ENCODE measurements around the gene STMN3. TPM values are rescaled to one million over a fixed set of nuclear protein-coding genes. Genes with fewer than 3 reads are reported as not detected.

Gene STMN3
- total and polyA plus RNA-seq, 2 of the 8 experiments (the other 6 are each of a cell fraction or from before 2014, with no cell fraction given), result 51.5 to 63.1 TPM

GRCh38 chr20:63685269-63686026, 32.2 kb upstream of the STMN3 start:
- H3K79me1 ChIP-seq (ENCODE audit: low read depth, low read length), result no peaks in the 10 kb centered on the region
- no peaks in the 10 kb centered on the region for H3K27me3 ChIP-seq (replicated peaks in 1 of 4; ENCODE audit: control insufficient read depth in 3 of 4, extremely low read depth in 1 of 4, insufficient read depth in 3 of 4, low read length in 3 of 4)
- H2AK5ac ChIP-seq (ENCODE audit: low read depth, low read length), result no peak overlapping the region
- no peak overlapping the region for H3K4me3 ChIP-seq (ENCODE audit: extremely low read depth in 1 of 4, insufficient read depth in 2 of 4, low read depth in 3 of 4, low read length in 4 of 4)
- 92% methylated on average over 21 of the region's 21 CpGs; no CpG with 5 or more reads in 1 of the 2 experiments for WGBS, 2 experiments (ENCODE audit: extremely low coverage in 1 of 2, insufficient coverage in 1 of 2, insufficient read length in 1 of 2, insufficient replicate concordance in 2 of 2, low coverage in 1 of 2, low lambda C conversion rate in 2 of 2, missing lambda C conversion rate in 1 of 2)
- peak overlapping the region; percentile 66; the same call in 1 of the 2 replicates for H2BK5ac ChIP-seq (ENCODE audit: low read depth, low read length)
- FAIRE-seq (no peak), DNase-seq (ENCODE audit: low read depth in 1 of 2, low spot score in 2 of 2) (no peak)
- no peak overlapping the region for H3K9ac ChIP-seq (replicated peaks in 1 of 4; ENCODE audit: extremely low read depth in 1 of 4, low read depth in 3 of 4, low read length in 3 of 4)
- no peaks in the 10 kb centered on the region for H3K9me3 ChIP-seq (ENCODE audit: insufficient read depth in 2 of 2, low read depth in 1 of 2, low read length in 1 of 2)
- H3K4ac ChIP-seq (replicated peaks; ENCODE audit: insufficient read length, low read depth, low read length), result no peak overlapping the region
- H3K4me1 ChIP-seq (replicated peaks in 1 of 4; ENCODE audit: control insufficient read depth in 3 of 4, insufficient read depth in 4 of 4, low read length in 3 of 4), result no peaks in the 10 kb centered on the region; a peak in 1 of 7 replicates
- H3K79me2 ChIP-seq (ENCODE audit: control insufficient read depth in 1 of 2, insufficient read depth in 2 of 2, low read length in 2 of 2), result no peaks in the 10 kb centered on the region
- H3K23ac ChIP-seq (ENCODE audit: insufficient read length), result no peak overlapping the region
- H2BK120ac ChIP-seq (replicated peaks; ENCODE audit: low read depth, low read length), result no peak overlapping the region
- no peak overlapping the region for H3K18ac ChIP-seq (ENCODE audit: extremely low read depth, low read length)
- peaks cover 0 to 7% of the 10 kb centered on the region in 2 experiments for H4K20me1 ChIP-seq (replicated peaks in 1 of 2; ENCODE audit: control insufficient read depth in 1 of 2, insufficient read depth in 2 of 2, low read length in 2 of 2)
- peaks cover 0 to 3% (median 0%) of the 10 kb centered on the region in 4 experiments; a peak in 2 of 8 replicates for H3K36me3 ChIP-seq (ENCODE audit: control insufficient read depth in 2 of 4, insufficient read depth in 4 of 4, low read length in 3 of 4)
- H3K23me2 ChIP-seq (ENCODE audit: low read depth, low read length), result no peaks in the 10 kb centered on the region
- no peak overlapping the region for H2AFZ ChIP-seq (ENCODE audit: low read length)
- ChIA-PET POLR2A (ENCODE audit: partially characterized antibody) (no interaction called here), CTCF (ENCODE audit: partially characterized antibody) (no interaction called here)
- no peak for TF ChIP-seq TAF7 (optimal IDR thresholded peaks at IDR 0.05; ENCODE audit: borderline replicate concordance, low read depth, low read length)
- TF ChIP-seq SUZ12 (IDR thresholded peaks at IDR 0.05; ENCODE audit: low read length), result no peak
- TF ChIP-seq E2F6 (IDR thresholded peaks at IDR 0.05), result no peak
- TF ChIP-seq TAF1 (IDR thresholded peaks at IDR 0.05; ENCODE audit: low read depth, low read length), result no peak
- no peak for TF ChIP-seq POLR2AphosphoS5 (IDR thresholded peaks at IDR 0.05; ENCODE audit: low read depth, low read length)
- no peak for TF ChIP-seq NRF1 (IDR thresholded peaks at IDR 0.05; ENCODE audit: low read depth, low read length)
- TF ChIP-seq POLR2A (IDR thresholded peaks at IDR 0.05; ENCODE audit: control extremely low read depth in 1 of 2, low read depth in 2 of 2, low read length in 2 of 2), result no peak
- TF ChIP-seq EGR1 (IDR thresholded peaks at IDR 0.05; ENCODE audit: borderline replicate concordance, low read depth, low read length), result no peak
- no peak for TF ChIP-seq SAP30 (IDR thresholded peaks at IDR 0.05; ENCODE audit: insufficient read depth, insufficient replicate concordance, low read length)
- H2BK12ac ChIP-seq (ENCODE audit: low read depth, low read length), result no peak overlapping the region
- H3K14ac ChIP-seq (ENCODE audit: insufficient read length), result no peak overlapping the region
- no peak overlapping the region for H4K5ac ChIP-seq (ENCODE audit: insufficient read length, low read depth, low read length)
- H3K27ac ChIP-seq (ENCODE audit: low read depth, low read length), result no peak overlapping the region
- H2BK20ac ChIP-seq (ENCODE audit: low read length), result no peak overlapping the region
- no peak overlapping the region for H4K91ac ChIP-seq (replicated peaks; ENCODE audit: insufficient read length, low read length)
- H3K4me2 ChIP-seq (ENCODE audit: insufficient read depth in 1 of 2, low read depth in 2 of 2, low read length in 2 of 2), result no peak overlapping the region
- no peak overlapping the region for H2BK15ac ChIP-seq (ENCODE audit: low read length)
- no peak overlapping the region for H3K56ac ChIP-seq (replicated peaks; ENCODE audit: insufficient read length, low read depth, low read length)
- 0 out of 2 replicates have a peak overlapping the region, but pooled peaks have one; percentile 3 for H4K8ac ChIP-seq (ENCODE audit: extremely low read depth, insufficient read depth, low read length)

Measured in H1 (cell line).